Calu3 (cell line): ENCODE results near the gene CLSTN3. TPM values are rescaled to one million over a fixed set of nuclear protein-coding genes. Genes with fewer than 3 reads are reported as not detected.

Source experiments
- BruUV-seq: library from RNA; stranded (reverse); fragments of 400-500 nt; replicated peaks from 2 replicates; lab custom pipeline; 2021; lab: Mats Ljungman, UMichigan
- CTCF ChIA-PET: fragments of 300-600 bp; sonication (Branson Sonifier 250); formaldehyde crosslinking; loops from one replicate; lab custom pipeline; 2022; ENCODE audit warnings: antibody characterized with exemption; lab: Charles Lee
- DNase-seq: peaks from one replicate; pipeline ENCODE4 v3.0.0; 2022
- H3K27ac Mint-ChIP-seq: one replicate; pipeline ENCODE4 v1.8.0; 2022; ENCODE audit warnings: mixed read lengths; ENCODE audit not compliant: unreplicated experiment
- H3K27me3 Mint-ChIP-seq: one replicate; pipeline ENCODE4 v1.8.0; 2022; ENCODE audit warnings: mixed read lengths; ENCODE audit not compliant: unreplicated experiment
- H3K36me3 Mint-ChIP-seq: one replicate; pipeline ENCODE4 v1.8.0; 2022; ENCODE audit warnings: mild to moderate bottlenecking, moderate library complexity, mixed read lengths; ENCODE audit not compliant: insufficient read depth, unreplicated experiment
- H3K4me1 Mint-ChIP-seq: one replicate; pipeline ENCODE4 v1.8.0; 2022; ENCODE audit warnings: mild to moderate bottlenecking, low read depth, mixed read lengths; ENCODE audit not compliant: unreplicated experiment
- H3K4me3 Mint-ChIP-seq: one replicate; pipeline ENCODE4 v1.8.0; 2022; ENCODE audit warnings: mild to moderate bottlenecking, low read depth, moderate library complexity, mixed read lengths; ENCODE audit not compliant: unreplicated experiment
- H3K9me3 Mint-ChIP-seq: one replicate; pipeline ENCODE4 v1.8.0; 2022; ENCODE audit warnings: low read depth, mixed read lengths; ENCODE audit not compliant: unreplicated experiment
- intact Hi-C: fragments of 100-400 bp; cut with micrococcal nuclease; formaldehyde crosslinking; loops from one replicate; pipeline ENCODE4 v1.10.0; 2022; ENCODE audit not compliant: unreplicated experiment
- total RNA-seq: library from RNA; stranded (reverse); gene quantifications from 2 replicates; pipeline ENCODE4 v1.2.3, GENCODE V29; 2022
- TF ChIP-seq, protein P1 (sequence below): fragments of 200-600 bp; IDR thresholded peaks from one replicate; pipeline ENCODE4 v1.8.0; 2022; ENCODE audit warnings: antibody characterized with exemption; ENCODE audit not compliant: unreplicated experiment

Gene CLSTN3
- total RNA-seq, 1 experiment from 2014 or later, result 37.5 TPM

DNA sequence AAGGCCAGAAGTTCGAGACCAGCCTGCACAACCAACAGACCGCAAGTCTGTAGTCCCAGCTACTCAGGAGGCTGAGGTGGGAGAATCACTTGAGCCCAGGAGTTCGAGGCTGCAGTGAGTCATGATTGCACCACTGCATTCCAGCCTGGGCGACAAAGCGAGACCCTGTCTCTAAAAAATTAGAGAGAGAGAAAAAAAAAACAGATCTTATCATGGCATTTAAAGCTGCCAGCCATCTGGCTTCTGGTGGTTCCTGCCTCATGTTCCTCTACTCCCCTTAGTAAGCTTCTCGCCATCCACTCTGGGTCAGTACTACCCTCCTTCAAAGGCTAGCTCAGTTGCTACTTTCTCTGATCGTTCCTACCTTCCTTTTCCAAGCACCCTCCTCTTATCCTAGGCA, 16.1 kb downstream of the CLSTN3 start:
- CTCF ChIA-PET, result no interaction called here
- Mint-ChIP-seq H3K4me1 (no peaks in the 10 kb centered on the region), H3K36me3 (peaks cover 5% of the 10 kb centered on the region), H3K27me3 (no peaks in the 10 kb centered on the region), H3K9me3 (no peaks in the 10 kb centered on the region), H3K27ac (no peak overlapping the region), H3K4me3 (no peak overlapping the region)
- DNase-seq, result no peak
- BruUV-seq, result no TSS peak
- TF ChIP-seq, protein P1, sequence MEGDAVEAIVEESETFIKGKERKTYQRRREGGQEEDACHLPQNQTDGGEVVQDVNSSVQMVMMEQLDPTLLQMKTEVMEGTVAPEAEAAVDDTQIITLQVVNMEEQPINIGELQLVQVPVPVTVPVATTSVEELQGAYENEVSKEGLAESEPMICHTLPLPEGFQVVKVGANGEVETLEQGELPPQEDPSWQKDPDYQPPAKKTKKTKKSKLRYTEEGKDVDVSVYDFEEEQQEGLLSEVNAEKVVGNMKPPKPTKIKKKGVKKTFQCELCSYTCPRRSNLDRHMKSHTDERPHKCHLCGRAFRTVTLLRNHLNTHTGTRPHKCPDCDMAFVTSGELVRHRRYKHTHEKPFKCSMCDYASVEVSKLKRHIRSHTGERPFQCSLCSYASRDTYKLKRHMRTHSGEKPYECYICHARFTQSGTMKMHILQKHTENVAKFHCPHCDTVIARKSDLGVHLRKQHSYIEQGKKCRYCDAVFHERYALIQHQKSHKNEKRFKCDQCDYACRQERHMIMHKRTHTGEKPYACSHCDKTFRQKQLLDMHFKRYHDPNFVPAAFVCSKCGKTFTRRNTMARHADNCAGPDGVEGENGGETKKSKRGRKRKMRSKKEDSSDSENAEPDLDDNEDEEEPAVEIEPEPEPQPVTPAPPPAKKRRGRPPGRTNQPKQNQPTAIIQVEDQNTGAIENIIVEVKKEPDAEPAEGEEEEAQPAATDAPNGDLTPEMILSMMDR, result no peak
- intact Hi-C loops, result no loop called here

DNA sequence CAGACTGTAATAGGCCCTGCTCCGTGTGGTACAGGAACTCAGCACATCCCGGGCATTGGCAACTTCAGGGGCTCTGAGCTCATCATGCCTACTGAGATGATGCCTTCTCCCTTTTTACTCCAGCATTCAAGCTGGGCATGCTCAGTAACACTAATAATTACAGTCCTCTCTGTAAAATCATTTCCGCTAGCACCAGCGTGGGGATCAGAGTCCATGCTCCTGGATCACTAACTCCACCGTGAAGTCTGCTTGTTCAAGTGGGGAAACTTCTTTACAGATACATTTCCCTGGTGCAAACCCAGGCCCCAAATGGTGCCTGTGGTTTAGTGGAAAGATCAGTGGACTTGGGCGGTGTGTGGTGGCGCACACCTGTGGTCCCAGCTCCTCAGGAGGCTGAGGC, 16.7 kb downstream of the CLSTN3 start:
- Mint-ChIP-seq H3K4me1 (no peaks in the 10 kb centered on the region), H3K27ac (no peak overlapping the region), H3K36me3 (no peaks in the 10 kb centered on the region), H3K27me3 (no peaks in the 10 kb centered on the region), H3K4me3 (no peak overlapping the region), H3K9me3 (no peaks in the 10 kb centered on the region)
- CTCF ChIA-PET, result interaction anchor here (0.7 kb wide), 1 partner anchor 839 kb away, joined by 6 read pairs; no protein-coding TSS in a partner anchor
- TF ChIP-seq, protein P1, result no peak
- no TSS peak for BruUV-seq
- intact Hi-C loops, result no loop called here
- no peak for DNase-seq

DNA sequence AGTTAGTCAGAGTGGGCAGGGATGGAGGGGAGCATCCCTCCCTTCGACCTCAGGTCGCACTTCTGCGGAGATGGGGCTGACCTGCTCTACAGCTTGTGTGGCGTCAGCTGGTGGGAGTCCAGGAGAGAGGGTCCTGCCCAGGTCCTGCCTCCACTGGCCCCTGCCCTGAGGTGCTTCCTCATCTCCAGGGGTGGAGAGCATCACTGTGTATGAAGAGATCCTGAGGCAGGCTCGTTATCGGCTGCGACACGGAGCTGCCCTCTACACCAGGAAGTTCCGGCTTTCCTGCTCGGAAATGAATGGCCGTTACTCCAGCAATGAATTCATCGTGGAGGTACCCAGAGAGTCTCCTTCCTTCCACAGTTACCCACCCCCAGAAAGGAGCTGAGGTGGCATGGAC, 20.2 kb downstream of the CLSTN3 start:
- H3K4me3 Mint-ChIP-seq, result no peak overlapping the region
- H3K4me1 Mint-ChIP-seq, result no peaks in the 10 kb centered on the region
- TF ChIP-seq, protein P1, result no peak
- H3K9me3 Mint-ChIP-seq, result no peaks in the 10 kb centered on the region
- intact Hi-C loops, result no loop called here
- no peaks in the 10 kb centered on the region for H3K27me3 Mint-ChIP-seq
- H3K36me3 Mint-ChIP-seq, result no peaks in the 10 kb centered on the region
- CTCF ChIA-PET, result no interaction called here
- H3K27ac Mint-ChIP-seq, result no peak overlapping the region
- no TSS peak for BruUV-seq
- DNase-seq, result no peak

DNA sequence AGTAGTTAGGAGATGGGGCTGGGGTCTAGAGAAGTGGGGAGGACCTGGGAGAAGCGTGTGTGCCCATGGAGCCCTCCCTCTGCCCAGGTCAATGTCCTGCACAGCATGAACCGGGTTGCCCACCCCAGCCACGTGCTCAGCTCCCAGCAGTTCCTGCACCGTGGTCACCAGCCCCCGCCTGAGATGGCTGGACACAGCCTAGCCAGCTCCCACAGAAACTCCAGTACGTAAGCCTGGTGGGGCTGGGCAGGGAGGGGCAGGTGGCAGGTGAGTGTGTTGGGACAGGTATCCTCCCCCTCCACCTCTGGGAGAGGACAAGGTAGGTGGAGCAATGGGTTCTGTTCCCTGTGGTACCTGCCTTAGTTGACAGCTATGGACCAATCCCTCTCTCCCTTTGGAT, 20.7 kb downstream of the CLSTN3 start:
- CTCF ChIA-PET, result no interaction called here
- no peak overlapping the region for H3K4me3 Mint-ChIP-seq

More for the DNA sequence above, 20.7 kb downstream of the CLSTN3 start:
- Mint-ChIP-seq H3K4me1 (no peaks in the 10 kb centered on the region), H3K27ac (no peak overlapping the region), H3K27me3 (no peaks in the 10 kb centered on the region), H3K36me3 (peaks cover 1% of the 10 kb centered on the region), H3K9me3 (no peaks in the 10 kb centered on the region)
- intact Hi-C loops, result no loop called here
- DNase-seq, result no peak
- TF ChIP-seq, protein P1, result no peak
- BruUV-seq, result no TSS peak
